Measurements from ENCODE around the gene ATAD3A. TPM values are rescaled to one million over a fixed set of nuclear protein-coding genes. Genes with fewer than 3 reads are reported as not detected.
"Not testable (repeated sequence)": the region's sequence is repeated elsewhere in the genome, so short reads cannot be mapped to it uniquely, and the experiment has no call there.

The ATAD3A gene
- total RNA-seq, 2 donors from 2014 or later = 19.6 to 74.0 TPM

GRCh38 chr1:1489861-1490260 is 22.1 kb upstream of the ATAD3A start:
- H3K4me3 ChIP-seq = no peak overlapping the region
- TF ChIP-seq CTCF (IDR thresholded peaks at IDR 0.05) = no peak
- peaks cover 8% of the 10 kb centered on the region for H3K36me3 ChIP-seq
- no peak overlapping the region for H3K9ac ChIP-seq (ENCODE audit: low read depth in 2 of 2, low read length in 2 of 2)
- H3K9me3 ChIP-seq = no peaks in the 10 kb centered on the region
- no peak overlapping the region for H3K27ac ChIP-seq
- intact Hi-C loops (cut with DNase I) = no loop called here
- H3K27me3 ChIP-seq = no peaks in the 10 kb centered on the region
- DNase-seq = no peak
- no peaks in the 10 kb centered on the region for H3K4me1 ChIP-seq

- no peaks in the 10 kb centered on the region for H3K4me1 ChIP-seq
- H3K9ac ChIP-seq (ENCODE audit: low read depth in 2 of 2, low read length in 2 of 2) = no peak overlapping the region
- TF ChIP-seq CTCF (IDR thresholded peaks at IDR 0.05) = no peak
- H3K9me3 ChIP-seq = no peaks in the 10 kb centered on the region
- H3K27ac ChIP-seq = no peak overlapping the region
- peaks cover 8% of the 10 kb centered on the region for H3K36me3 ChIP-seq
- H3K4me3 ChIP-seq = no peak overlapping the region
- DNase-seq = no peak
- no peaks in the 10 kb centered on the region for H3K27me3 ChIP-seq
- intact Hi-C loops (cut with DNase I) = no loop called here
Measured at GRCh38 chr1:1490633-1491230, 21.2 kb upstream of the ATAD3A start.

- no peak for DNase-seq
- H3K27ac ChIP-seq = no peak overlapping the region
- no peaks in the 10 kb centered on the region for H3K27me3 ChIP-seq
- H3K9me3 ChIP-seq = no peaks in the 10 kb centered on the region
- peaks cover 8% of the 10 kb centered on the region for H3K36me3 ChIP-seq
- intact Hi-C loops (cut with DNase I) = no loop called here
- no peak overlapping the region for H3K9ac ChIP-seq (ENCODE audit: low read depth in 2 of 2, low read length in 2 of 2)
- H3K4me1 ChIP-seq = no peaks in the 10 kb centered on the region
- no peak for TF ChIP-seq CTCF (IDR thresholded peaks at IDR 0.05)
- H3K4me3 ChIP-seq = no peak overlapping the region
Measured at GRCh38 chr1:1491601-1492000, 20.4 kb upstream of the ATAD3A start.

GRCh38 chr1:1494311-1494710 is 17.7 kb upstream of the ATAD3A start:
- intact Hi-C loops (cut with DNase I) = not testable (repeated sequence)

GRCh38 chr1:1495461-1495975 is 16.4 kb upstream of the ATAD3A start:
- H3K9ac ChIP-seq (ENCODE audit: low read depth in 2 of 2, low read length in 2 of 2); H3K27me3 ChIP-seq; H3K36me3 ChIP-seq; H3K9me3 ChIP-seq; H3K4me1 ChIP-seq; H3K4me3 ChIP-seq; H3K27ac ChIP-seq; intact Hi-C loops (cut with DNase I); DNase-seq: not testable (repeated sequence)

More at GRCh38 chr1:1494311-1494710, 17.7 kb upstream of the ATAD3A start:
- H3K36me3 ChIP-seq; H3K4me1 ChIP-seq; H3K27ac ChIP-seq; DNase-seq; H3K27me3 ChIP-seq; H3K9me3 ChIP-seq; H3K9ac ChIP-seq (ENCODE audit: low read depth in 2 of 2, low read length in 2 of 2); H3K4me3 ChIP-seq: not testable (repeated sequence)

- H3K9me3 ChIP-seq; H3K36me3 ChIP-seq; H3K27me3 ChIP-seq; H3K4me1 ChIP-seq; intact Hi-C loops (cut with DNase I): not testable (repeated sequence)
- peak; percentile 72 for TF ChIP-seq CTCF (IDR thresholded peaks at IDR 0.05)
- peak overlapping the region; percentile 5 for H3K4me3 ChIP-seq
- peak overlapping the region; percentile 7 for H3K27ac ChIP-seq
- H3K9ac ChIP-seq (ENCODE audit: low read depth in 2 of 2, low read length in 2 of 2) = peak overlapping the region in 1 of 2 donors; percentile 24
- peak; percentile 80 for DNase-seq
Measured at GRCh38 chr1:1504777-1505365, 7.1 kb upstream of the ATAD3A start.
